Activated T-helper 1 cell treated with Interleukin-2 at 50 U/mL for 16 hours (primary cell): ENCODE results near the gene SLC9A7.
A peak's percentile ranks its signal among the peaks of the same experiment; 100 is the strongest.

ENCODE experiments used
- DNase-seq: peaks from one replicate; pipeline ENCODE4 v3.0.0-alpha.2; 2020; ENCODE audit warnings: low read depth

SLC9A7 gene

GRCh38 chrX:46602468-46603102, 156.3 kb downstream of the SLC9A7 start:
- no peak for DNase-seq

DNA sequence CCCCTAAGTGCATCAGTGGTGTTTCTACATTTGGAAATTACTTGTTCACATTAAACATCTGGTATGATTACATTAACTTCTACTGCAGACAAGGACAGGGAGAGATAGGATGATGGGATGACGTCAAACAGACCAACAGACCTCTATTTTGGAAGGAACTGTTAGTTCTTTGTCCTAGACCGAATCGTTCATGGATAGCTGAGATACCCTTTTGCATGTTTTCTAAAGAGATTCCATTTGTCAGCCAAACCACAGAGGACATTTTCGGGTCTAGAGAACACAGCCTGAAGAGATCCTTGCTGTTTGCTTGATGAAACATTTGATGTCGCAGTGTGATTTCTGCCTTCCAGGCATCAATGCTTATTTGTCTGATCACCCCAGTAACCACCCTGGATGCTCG, 157.6 kb downstream of the SLC9A7 start:
- DNase-seq, result no peak

- DNase-seq, result no peak
These were observed 159.8 kb downstream of the SLC9A7 start for GRCh38 chrX:46599051-46599560.

- no peak for DNase-seq
These were observed 161.1 kb downstream of the SLC9A7 start for GRCh38 chrX:46597771-46598170.

DNA sequence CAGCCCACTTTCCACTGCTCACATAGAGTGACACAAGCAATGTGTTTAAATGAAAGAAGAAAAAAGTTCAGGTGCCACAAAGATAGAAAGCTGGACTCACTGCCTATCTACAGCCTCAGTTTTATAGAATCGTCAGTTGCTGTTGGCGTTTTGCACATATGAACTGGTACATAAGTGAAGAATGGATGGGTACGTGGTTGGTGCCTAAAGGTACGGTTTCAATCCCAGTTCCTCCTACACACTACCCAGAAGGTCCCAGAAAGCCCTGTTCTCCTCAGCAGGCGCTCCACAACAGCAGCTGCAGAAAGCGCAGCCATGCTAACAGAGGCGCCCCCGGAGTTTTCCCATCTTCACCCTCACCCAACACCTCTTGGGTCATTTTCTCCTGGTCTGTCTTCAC, 161.7 kb downstream of the SLC9A7 start:
- DNase-seq, result no peak

DNA sequence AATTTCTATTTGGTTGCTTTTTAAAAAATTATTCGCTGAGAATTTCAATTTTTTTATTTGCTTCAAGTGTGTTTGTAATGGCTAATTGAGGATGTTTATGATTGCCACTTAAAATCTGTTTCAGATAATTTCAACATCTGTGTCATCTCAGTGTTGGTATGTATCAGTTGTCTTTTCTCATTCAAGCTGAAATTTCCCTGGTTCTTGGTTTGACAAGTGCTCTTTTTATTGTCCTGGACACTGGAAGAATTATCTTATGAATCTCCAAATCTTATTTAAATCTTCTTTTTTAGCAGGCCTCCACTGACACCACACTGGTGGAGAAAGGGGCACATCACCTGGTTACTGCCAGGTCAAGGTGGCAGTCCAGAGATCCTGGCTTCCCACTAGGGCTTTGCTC, 163.8 kb downstream of the SLC9A7 start:
- DNase-seq, result no peak

DNA sequence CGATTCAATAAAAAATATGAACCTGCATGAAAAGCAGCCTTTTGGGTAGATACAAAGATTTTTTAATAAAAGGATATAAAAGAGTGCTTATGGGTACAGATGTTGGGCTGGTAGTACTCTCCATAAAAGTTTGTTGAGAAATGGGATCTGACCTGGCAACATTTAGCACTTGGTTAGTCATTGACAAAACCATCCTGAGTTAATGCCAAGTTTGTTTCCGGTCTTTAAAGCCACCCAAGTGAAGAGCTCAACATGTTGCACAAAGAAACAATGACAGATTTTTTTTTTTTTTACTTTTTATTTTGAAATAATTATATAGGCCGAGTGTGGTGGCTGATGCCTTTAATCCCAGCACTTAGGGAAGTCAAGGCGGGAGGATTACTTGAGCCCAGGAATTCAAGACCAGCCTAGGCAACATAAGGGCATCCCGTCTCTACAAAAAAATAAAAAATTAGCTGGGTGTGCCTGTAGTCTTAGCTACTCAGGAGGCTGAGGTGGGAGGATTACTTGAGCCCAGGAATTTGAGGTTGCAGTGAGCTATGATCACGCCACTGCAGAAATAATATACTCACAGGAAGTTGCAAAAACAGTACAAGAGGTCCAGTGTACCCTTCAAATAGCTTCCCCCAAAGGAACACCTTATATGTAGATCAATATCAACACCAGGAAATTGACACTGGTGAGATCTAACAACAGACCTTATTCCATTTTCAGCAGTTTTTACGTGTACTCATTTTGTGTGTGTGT, 168.8 kb downstream of the SLC9A7 start:
- DNase-seq, result no peak

DNA sequence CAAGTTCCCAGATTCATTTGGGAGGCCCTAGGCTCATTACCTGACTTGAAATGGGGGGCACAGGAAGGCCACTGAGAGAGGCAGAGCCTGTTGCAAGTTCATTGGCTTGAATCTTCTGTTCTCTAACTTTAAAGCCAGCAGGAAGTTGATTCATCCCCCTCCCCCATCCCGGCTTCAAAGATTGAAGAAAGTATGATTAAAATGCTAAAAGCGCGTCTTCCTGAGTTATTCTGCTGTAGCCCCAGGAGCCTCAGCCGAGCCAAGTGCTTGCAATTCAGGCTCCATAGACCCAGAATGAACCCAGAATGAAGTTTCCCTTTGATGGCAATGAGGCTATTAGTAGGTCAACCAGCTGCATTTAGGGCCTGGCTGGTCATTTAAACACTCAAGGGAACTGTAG, 170.7 kb downstream of the SLC9A7 start:
- peak; percentile 12 for DNase-seq

DNA sequence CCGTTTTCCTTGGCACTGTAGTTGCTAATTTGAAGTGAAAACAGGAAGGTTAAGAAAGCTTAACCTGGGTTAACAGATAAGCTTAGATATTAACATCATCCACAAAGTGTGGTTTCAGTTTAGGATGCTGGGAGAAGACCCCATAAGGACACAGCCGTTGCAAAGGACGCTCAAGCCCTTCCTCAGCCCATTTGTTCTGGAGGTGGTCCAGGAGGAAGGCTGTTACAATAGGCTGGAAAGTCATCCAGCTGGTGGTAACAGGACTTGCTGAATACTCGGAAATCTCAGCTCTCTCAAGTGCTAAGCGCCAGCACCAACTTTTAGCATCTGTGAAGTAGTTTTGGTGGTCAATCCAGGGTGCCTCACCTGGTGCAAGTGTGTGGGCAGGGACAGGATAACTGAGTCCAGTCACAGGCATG, 171.2 kb downstream of the SLC9A7 start:
- no peak for DNase-seq

DNA sequence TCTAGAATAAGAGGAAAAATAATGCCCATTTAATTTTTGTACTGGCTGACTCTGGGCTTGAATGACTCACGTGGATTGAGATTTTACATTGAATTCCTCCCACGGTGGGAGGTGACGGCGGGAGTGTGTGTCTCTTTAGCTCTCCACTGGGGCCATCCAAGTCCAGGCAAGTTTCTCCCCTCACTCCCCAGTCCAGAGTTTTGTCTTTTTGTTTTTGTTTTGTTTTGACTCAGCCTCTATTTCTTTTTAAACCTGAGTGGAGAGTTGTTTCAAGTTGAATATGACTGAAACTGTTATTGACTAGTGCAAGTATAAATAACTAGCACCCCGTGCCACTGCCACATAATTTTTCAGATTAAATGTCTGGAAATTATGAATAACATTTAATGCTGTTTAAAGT, 171.8 kb downstream of the SLC9A7 start:
- no peak for DNase-seq

DNA sequence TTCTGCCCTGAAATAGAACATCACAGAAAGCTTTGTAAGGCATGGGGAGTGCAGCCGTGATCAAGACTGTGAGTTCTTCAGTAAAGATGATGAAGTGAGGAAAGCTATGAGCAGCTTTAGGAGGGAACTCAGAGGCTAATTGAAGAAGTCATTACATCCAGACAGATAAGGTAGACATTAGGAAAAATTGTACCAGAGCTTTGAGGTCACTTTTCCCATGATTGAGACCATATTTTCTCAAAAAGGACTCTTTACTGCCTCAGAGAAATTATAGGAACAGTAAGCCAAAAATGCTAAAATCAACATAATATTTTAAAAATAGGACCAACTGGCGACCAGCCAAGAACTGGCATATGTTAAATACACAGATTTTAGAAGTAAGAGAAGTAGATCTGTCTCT, 174.2 kb downstream of the SLC9A7 start:
- no peak for DNase-seq

DNA sequence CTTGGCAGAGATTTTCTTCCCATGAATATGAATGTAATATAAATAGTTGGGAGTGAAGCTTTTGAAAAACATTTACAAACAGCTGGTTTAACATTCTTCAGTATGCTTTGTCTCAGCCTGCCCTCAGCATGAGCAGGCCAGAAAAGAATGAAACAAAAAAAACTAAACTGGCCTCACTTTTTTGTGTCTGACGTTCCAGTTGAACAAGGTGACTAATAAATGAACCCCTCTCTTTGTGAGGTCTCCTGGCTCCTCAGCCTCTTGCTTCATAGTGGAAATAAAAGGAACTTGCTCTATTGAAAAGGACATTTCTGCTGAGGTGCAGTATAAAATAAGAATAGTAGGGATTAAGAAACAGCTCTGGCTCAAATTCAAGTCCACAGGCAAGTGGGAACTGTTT, 176.0 kb downstream of the SLC9A7 start:
- no peak for DNase-seq

GRCh38 chrX:46582325-46582724, 176.6 kb downstream of the SLC9A7 start:
- DNase-seq, result no peak

GRCh38 chrX:46580613-46581012, 178.3 kb downstream of the SLC9A7 start:
- DNase-seq, result no peak

GRCh38 chrX:46579250-46579649, 179.7 kb downstream of the SLC9A7 start:
- DNase-seq, result no peak

DNA sequence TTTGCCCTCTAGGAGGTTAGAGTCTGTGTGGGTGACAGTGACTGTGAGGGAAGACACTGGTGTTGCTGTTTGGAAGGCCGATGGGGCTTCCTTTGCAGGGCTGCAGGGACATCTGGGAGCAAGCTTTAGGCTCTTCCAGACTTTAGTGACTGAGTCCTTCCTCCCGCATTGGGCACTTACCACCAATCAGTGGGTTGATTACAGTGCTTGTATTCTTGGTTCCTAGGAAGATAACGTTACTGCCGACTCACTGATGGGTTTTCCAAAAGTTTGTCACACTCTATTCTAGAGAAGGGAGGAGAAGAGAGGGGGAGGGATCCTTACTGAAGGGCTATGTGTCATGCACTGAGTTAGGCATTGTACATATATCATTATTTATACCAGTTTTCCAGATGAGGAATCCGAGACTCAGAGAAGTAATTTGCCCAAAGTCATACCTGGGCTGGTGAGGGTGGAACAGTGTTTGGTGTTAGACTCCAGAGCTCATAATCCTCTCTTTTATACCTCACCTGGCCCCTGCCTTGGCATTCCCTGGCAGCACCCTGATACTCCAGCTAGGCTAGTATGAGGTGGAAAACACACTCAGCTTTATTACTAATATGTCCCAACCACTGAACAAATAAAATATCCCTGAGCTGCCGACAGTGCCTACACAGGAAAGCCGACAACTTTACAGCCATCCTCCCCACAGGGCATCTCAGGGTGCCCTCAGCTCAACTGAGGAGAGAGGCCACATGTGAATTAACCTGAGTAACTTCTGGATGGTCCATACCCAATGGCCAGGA, 181.5 kb downstream of the SLC9A7 start:
- no peak for DNase-seq

DNA sequence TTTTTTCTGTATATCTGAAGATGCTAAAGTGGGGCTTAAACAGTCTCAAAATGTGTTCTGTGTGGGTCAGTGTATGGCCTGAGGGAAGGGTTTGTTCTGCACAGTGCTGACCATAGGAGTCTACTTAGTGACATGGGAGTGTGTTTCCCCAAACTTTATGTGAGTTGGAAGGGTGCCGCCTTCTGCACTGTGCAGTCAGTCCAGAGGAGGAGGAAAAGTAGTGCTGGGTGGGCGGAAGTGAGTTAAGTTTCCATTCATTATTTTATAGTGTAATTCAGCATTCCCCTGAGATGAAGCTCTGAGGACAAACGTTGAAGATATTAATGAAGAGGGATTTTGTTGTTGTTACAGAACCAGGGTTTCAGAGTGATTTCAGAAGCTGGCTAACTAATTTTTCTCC, 182.5 kb downstream of the SLC9A7 start:
- DNase-seq, result no peak

- no peak for DNase-seq
These were observed 182.9 kb downstream of the SLC9A7 start for GRCh38 chrX:46575991-46576392.

- no peak for DNase-seq
These were observed 183.3 kb downstream of the SLC9A7 start for GRCh38 chrX:46575586-46575985.

DNA sequence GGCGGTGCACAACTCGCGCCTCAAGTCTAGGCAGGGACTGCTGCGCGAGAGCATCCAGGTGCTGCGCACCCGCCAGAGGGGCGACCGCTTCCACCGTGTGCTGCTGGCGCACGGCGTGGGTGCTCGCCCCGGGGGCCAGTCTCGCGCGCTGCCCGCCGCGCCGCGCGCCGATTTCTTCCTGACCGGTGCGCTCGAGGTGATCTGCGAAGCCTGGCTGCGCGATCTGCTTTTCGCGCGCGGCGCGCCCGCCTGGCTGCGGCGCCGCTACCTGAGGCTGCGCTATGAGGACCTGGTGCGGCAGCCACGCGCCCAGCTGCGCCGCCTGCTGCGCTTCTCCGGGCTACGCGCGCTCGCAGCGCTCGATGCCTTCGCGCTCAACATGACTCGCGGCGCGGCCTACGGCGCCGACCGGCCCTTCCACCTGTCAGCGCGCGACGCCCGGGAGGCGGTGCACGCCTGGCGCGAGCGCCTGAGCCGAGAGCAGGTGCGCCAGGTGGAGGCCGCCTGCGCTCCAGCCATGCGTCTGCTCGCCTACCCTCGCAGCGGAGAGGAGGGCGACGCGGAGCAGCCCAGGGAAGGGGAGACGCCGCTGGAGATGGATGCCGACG, 184.0 kb downstream of the SLC9A7 start:
- peak; percentile 21 for DNase-seq

DNA sequence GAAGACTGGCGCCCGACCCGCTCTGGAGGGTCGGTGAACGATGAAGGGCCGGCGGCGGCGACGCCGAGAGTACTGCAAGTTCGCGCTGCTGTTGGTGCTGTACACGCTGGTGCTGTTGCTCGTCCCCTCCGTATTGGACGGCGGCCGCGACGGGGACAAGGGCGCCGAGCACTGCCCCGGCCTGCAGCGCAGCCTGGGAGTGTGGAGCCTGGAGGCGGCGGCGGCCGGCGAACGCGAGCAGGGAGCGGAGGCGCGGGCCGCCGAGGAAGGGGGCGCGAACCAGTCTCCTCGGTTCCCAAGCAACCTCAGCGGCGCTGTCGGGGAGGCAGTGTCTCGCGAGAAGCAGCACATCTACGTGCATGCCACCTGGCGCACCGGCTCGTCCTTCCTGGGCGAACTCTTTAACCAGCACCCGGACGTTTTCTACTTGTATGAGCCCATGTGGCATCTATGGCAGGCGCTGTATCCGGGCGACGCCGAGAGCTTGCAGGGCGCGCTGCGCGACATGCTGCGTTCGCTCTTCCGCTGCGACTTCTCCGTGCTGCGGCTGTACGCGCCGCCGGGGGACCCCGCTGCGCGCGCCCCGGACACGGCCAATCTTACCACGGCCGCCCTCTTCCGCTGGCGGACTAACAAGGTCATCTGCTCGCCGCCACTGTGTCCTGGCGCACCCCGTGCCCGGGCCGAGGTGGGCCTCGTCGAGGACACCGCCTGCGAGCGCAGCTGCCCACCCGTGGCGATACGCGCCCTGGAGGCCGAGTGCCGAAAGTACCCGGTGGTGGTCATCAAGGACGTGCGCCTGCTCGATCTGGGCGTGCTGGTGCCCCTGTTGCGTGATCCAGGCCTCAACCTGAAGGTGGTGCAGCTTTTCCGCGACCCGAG, 184.8 kb downstream of the SLC9A7 start:
- DNase-seq, result peak; percentile 55
